IPS-NIHi7 (cell line): ENCODE measurements around the gene KDM5B.

Experiments
- DNase-seq: peaks from one replicate; pipeline ENCODE4 v3.0.0; 2012; ENCODE audit warnings: mixed read lengths; ENCODE audit errors: extremely low spot score

Gene KDM5B

GRCh38 chr1:202711949-202712635, 96.1 kb downstream of the KDM5B start:
- no peak for DNase-seq

GRCh38 chr1:202710070-202711045, 97.9 kb downstream of the KDM5B start, which contains the start of gene SYT2:
TSS of gene SYT2 (minus strand) at chr1:202710454. CDS start at chr1:202605772, 104,682 bp downstream.
- peak; percentile 76 for DNase-seq

GRCh38 chr1:202709276-202710041, 98.8 kb downstream of the KDM5B start:
- peak; percentile 70 for DNase-seq

GRCh38 chr1:202708456-202709275, 99.6 kb downstream of the KDM5B start:
- DNase-seq: no peak

- DNase-seq: no peak
Measured at GRCh38 chr1:202706851-202707250, 101.4 kb downstream of the KDM5B start.

GRCh38 chr1:202704601-202705000, 103.6 kb downstream of the KDM5B start:
- DNase-seq: no peak

GRCh38 chr1:202703191-202703590, 105.0 kb downstream of the KDM5B start:
- DNase-seq: no peak

- DNase-seq: no peak
Measured at GRCh38 chr1:202702088-202702487, 106.1 kb downstream of the KDM5B start.

GRCh38 chr1:202701200-202701599, 107.0 kb downstream of the KDM5B start:
- no peak for DNase-seq

GRCh38 chr1:202700061-202700460, 108.2 kb downstream of the KDM5B start:
- DNase-seq: no peak

GRCh38 chr1:202698276-202698675, 109.9 kb downstream of the KDM5B start:
- DNase-seq: no peak

- no peak for DNase-seq
Measured at GRCh38 chr1:202697038-202697437, 111.2 kb downstream of the KDM5B start.

GRCh38 chr1:202694314-202694713, 113.9 kb downstream of the KDM5B start:
- no peak for DNase-seq

GRCh38 chr1:202692959-202693555, 115.2 kb downstream of the KDM5B start:
- DNase-seq: peak; percentile 91

GRCh38 chr1:202691816-202692215, 116.4 kb downstream of the KDM5B start:
- DNase-seq: no peak

GRCh38 chr1:202689493-202690342, 118.5 kb downstream of the KDM5B start:
- DNase-seq: no peak

GRCh38 chr1:202689082-202689481, 119.1 kb downstream of the KDM5B start:
- DNase-seq: no peak

GRCh38 chr1:202688401-202688800, 119.8 kb downstream of the KDM5B start:
- DNase-seq: no peak

GRCh38 chr1:202687798-202688197, 120.4 kb downstream of the KDM5B start:
- no peak for DNase-seq

GRCh38 chr1:202687370-202687769, 120.9 kb downstream of the KDM5B start:
- DNase-seq: no peak
